SK-N-SH (cell line): ENCODE results near the gene BABAM2. TPM values are rescaled to one million over a fixed set of nuclear protein-coding genes. Genes with fewer than 3 reads are reported as not detected.

Experiments
- CTCF ChIA-PET: fragments of 300-600, 350-600 bp; formaldehyde crosslinking; extraction: SDS; loops from one replicate; lab custom pipeline; 2021; lab: Yijun Ruan, JAX
- POLR2A ChIA-PET: fragments of 350-600 bp; sonication (Branson Sonifier 250); formaldehyde crosslinking; extraction: SDS; loops from one replicate; lab custom pipeline; 2020; ENCODE audit warnings: antibody characterized with exemption, inconsistent platforms; lab: Yijun Ruan, JAX
- DNase-seq: peaks from one replicate; pipeline ENCODE4 v3.0.0; 2012
- H2AFZ ChIP-seq: fragments of 200-600 bp; sonication (generic); 2 replicates; pipeline ENCODE4 v1.8.1; 2016; ENCODE audit warnings: antibody characterized with exemption, mild to moderate bottlenecking, low read depth
- H3F3A ChIP-seq: fragments of 200-600 bp; sonication (generic); replicated peaks from 2 replicates; pipeline ENCODE3; 2016; ENCODE audit warnings: antibody characterized with exemption, mild to moderate bottlenecking; ENCODE audit not compliant: insufficient read depth
- H3K27ac ChIP-seq, 2 experiments: fragments of 200-500 bp in 1 of 2; fragments of 200-600 bp in 1 of 2; sonication (Bioruptor generic) in 1 of 2; sonication (generic), shearing (Covaris generic) in 1 of 2; 2 replicates each; pipeline versions ENCODE4 v1.5.1 to v1.6.1; 2014 to 2016; ENCODE audit warnings: low read depth in 2 of 2, inconsistent platforms in 1 of 2, low read length in 1 of 2, mild to moderate bottlenecking in 1 of 2, mixed read lengths in 1 of 2
- H3K27me3 ChIP-seq: fragments of 200-600 bp; sonication (generic), shearing (Covaris generic); 2 replicates; pipeline ENCODE4 v1.6.1; 2016; ENCODE audit warnings: mixed run types; ENCODE audit not compliant: insufficient read depth
- H3K36me3 ChIP-seq, 2 experiments: fragments of 200-500 bp in 1 of 2; fragments of 200-600 bp in 1 of 2; sonication (Bioruptor generic) in 1 of 2; sonication (generic) in 1 of 2; replicated peaks in 1 of 2; 2 replicates each; pipeline versions ENCODE3 to v1.5.1; 2014 to 2016; ENCODE audit warnings: low read length in 1 of 2, mild to moderate bottlenecking in 1 of 2; ENCODE audit not compliant: insufficient read depth in 2 of 2, control insufficient read depth in 1 of 2
- H3K4me1 ChIP-seq, 2 experiments: fragments of 200-500 bp in 1 of 2; fragments of 200-600 bp in 1 of 2; sonication (Bioruptor generic) in 1 of 2; sonication (generic), shearing (Covaris generic) in 1 of 2; 2 replicates each; pipeline versions ENCODE4 v1.5.1 to v1.6.1; 2014 to 2016; ENCODE audit warnings: low read depth in 1 of 2, low read length in 1 of 2, mixed run types in 1 of 2; ENCODE audit not compliant: insufficient read depth in 2 of 2, control insufficient read depth in 1 of 2
- H3K4me2 ChIP-seq: fragments of 200-600 bp; sonication (generic), shearing (Covaris generic); 2 replicates; pipeline ENCODE4 v1.6.1; 2017; ENCODE audit warnings: mixed run types
- H3K4me3 ChIP-seq, 2 experiments: fragments of 200-500 bp in 1 of 2; fragments of 200-600 bp in 1 of 2; sonication (Bioruptor generic) in 1 of 2; sonication (generic), shearing (Covaris generic) in 1 of 2; 2 replicates each; pipeline versions ENCODE4 v1.5.1 to v1.8.1; 2014 to 2016; ENCODE audit warnings: low read depth in 2 of 2, inconsistent platforms in 1 of 2, low read length in 1 of 2, mild to moderate bottlenecking in 1 of 2, mixed read lengths in 1 of 2, moderate library complexity in 1 of 2
- H3K79me2 ChIP-seq: fragments of 200-600 bp; sonication (generic); 2 replicates; pipeline ENCODE4 v1.8.1; 2017; ENCODE audit warnings: mild to moderate bottlenecking; ENCODE audit not compliant: insufficient read depth
- H3K9ac ChIP-seq: fragments of 200-600 bp; sonication (generic); 2 replicates; pipeline ENCODE4 v1.6.1; 2017; ENCODE audit warnings: mixed run types
- H3K9me2 ChIP-seq: fragments of 200-600 bp; sonication (generic); 2 replicates; pipeline ENCODE4 v1.6.1; 2017; ENCODE audit warnings: mixed run types
- H3K9me3 ChIP-seq: fragments of 200-600 bp; sonication (generic); 2 replicates; pipeline ENCODE4 v1.6.1; 2017; ENCODE audit warnings: mixed run types, mild to moderate bottlenecking, moderate library complexity
- H4K20me1 ChIP-seq: fragments of 200-600 bp; sonication (generic); 2 replicates; pipeline ENCODE4 v1.6.1; 2017; ENCODE audit warnings: mild to moderate bottlenecking, mixed run types; ENCODE audit not compliant: insufficient read depth
- CTCF ChIP-seq: fragments of 200-600 bp; sonication (generic); IDR thresholded peaks from 2 replicates; pipeline ENCODE4 v1.6.1; 2017; ENCODE audit warnings: antibody characterized with exemption, mild to moderate bottlenecking, moderate library complexity
- EZH2phosphoT487 ChIP-seq: fragments of 200-600 bp; sonication (generic); IDR thresholded peaks from 2 replicates; pipeline ENCODE4 v1.6.1; 2017; ENCODE audit warnings: low read depth, mixed run types, mild to moderate bottlenecking, antibody characterized with exemption, moderate library complexity, borderline replicate concordance
- FOSL2 ChIP-seq: IDR thresholded peaks from 2 replicates; pipeline ENCODE4 v1.4.0; 2012; ENCODE audit warnings: low read depth, mild to moderate bottlenecking, moderate library complexity, borderline replicate concordance
- FOXJ3 ChIP-seq: sonication (generic); formaldehyde crosslinking; IDR thresholded peaks from 2 replicates; pipeline ENCODE4 v1.5.1; 2020; ENCODE audit warnings: mild to moderate bottlenecking, missing genetic modification reagents
- FOXM1 ChIP-seq: IDR thresholded peaks from 2 replicates; pipeline ENCODE4 v1.4.0; 2012; ENCODE audit warnings: low read depth, mild to moderate bottlenecking
- JUND ChIP-seq: IDR thresholded peaks from 2 replicates; pipeline ENCODE4 v1.4.0; 2012
- MEF2A ChIP-seq: IDR thresholded peaks from 2 replicates; pipeline ENCODE4 v1.4.0; 2012; ENCODE audit warnings: low read depth, borderline replicate concordance
- NFIC ChIP-seq: IDR thresholded peaks from 2 replicates; pipeline ENCODE4 v1.4.0; 2012; ENCODE audit warnings: borderline replicate concordance
- PBX3 ChIP-seq: IDR thresholded peaks from 2 replicates; pipeline ENCODE4; 2012
- RAD21 ChIP-seq: IDR thresholded peaks from 2 replicates; pipeline ENCODE4 v1.6.1; 2012; ENCODE audit warnings: mild to moderate bottlenecking, low read length
- RXRA ChIP-seq: IDR thresholded peaks from 2 replicates; pipeline ENCODE4 v1.4.0; 2012; ENCODE audit warnings: low read depth, mild to moderate bottlenecking, borderline replicate concordance
- TCF12 ChIP-seq: IDR thresholded peaks from 2 replicates; pipeline ENCODE4 v1.4.0; 2012
- TEAD4 ChIP-seq: IDR thresholded peaks from 2 replicates; pipeline ENCODE4 v1.4.0; 2012; ENCODE audit warnings: mild to moderate bottlenecking, borderline replicate concordance; ENCODE audit not compliant: insufficient read depth
- WGBS: methylation state at CpG from one replicate; pipeline ENCODE4 v1.1.6; 2017; ENCODE audit warnings: low lambda C conversion rate; 5-methylcytosine and 5-hydroxymethylcytosine counted together
- polyA plus RNA-seq, 3 experiments: library from polyadenylated mRNA; depleted of rRNA; stranded (reverse); fragments of >200 nt; gene quantifications; 2 replicates each; pipeline ENCODE4 v1.2.3, GENCODE V29; 2012
- TF ChIP-seq, protein P1 (sequence below): fragments of 150-350 bp; IDR thresholded peaks from 2 replicates; pipeline ENCODE4 v1.6.1; 2017; ENCODE audit warnings: antibody characterized with exemption, low read length, low read depth, borderline replicate concordance

The BABAM2 gene
- polyA plus RNA-seq, 1 of the 3 experiments (the other 2 are of a cell fraction): 34.0 TPM

DNA sequence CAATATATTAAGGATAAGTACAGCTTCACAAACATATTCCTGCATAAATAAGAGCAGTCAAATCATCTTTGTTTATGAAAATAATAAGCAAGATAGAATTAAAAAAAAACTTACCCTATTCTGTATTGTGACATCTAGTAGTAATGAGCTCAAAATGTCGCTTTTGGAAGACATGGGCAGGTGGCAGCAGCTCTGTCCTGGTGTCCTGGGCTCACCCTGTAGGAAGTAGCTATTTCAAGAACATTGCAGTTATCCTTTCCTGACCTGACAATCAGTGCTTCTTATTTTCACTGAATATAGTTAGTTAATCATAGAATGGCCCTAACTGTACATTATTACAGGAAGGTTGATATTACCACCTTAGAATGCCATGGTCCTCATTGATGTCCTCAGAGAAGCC lies 229.1 kb downstream of the BABAM2 start:
- DNase-seq: no peak
- WGBS: 85% methylated on average over 1 of the region's 1 CpG
- Histone ChIP-seq H3K4me1 (no peaks in the 10 kb centered on the region), H3K27me3 (no peaks in the 10 kb centered on the region), H3K9ac (no peak overlapping the region), H3K4me3 (no peak overlapping the region), H3K4me2 (no peak overlapping the region), H3F3A (no peaks in the 10 kb centered on the region), H4K20me1 (no peaks in the 10 kb centered on the region), H3K9me2 (no peaks in the 10 kb centered on the region; the same call in 1 of the 2 replicates), H2AFZ (no peak overlapping the region), H3K79me2 (no peaks in the 10 kb centered on the region), H3K9me3 (no peaks in the 10 kb centered on the region), H3K27ac (no peak overlapping the region), H3K36me3 (no peaks in the 10 kb centered on the region)
- CTCF ChIA-PET: interaction anchor here (1.2 to 1.5 kb wide), 2 partner anchors 12 to 43 kb away, joined by 3 to 4 read pairs; no protein-coding TSS in a partner anchor
- TF ChIP-seq EZH2phosphoT487: no peak
- POLR2A ChIA-PET: interaction anchor here (0.6 kb wide), 1 partner anchor 271 kb away, joined by 3 read pairs; no protein-coding TSS in a partner anchor

DNA sequence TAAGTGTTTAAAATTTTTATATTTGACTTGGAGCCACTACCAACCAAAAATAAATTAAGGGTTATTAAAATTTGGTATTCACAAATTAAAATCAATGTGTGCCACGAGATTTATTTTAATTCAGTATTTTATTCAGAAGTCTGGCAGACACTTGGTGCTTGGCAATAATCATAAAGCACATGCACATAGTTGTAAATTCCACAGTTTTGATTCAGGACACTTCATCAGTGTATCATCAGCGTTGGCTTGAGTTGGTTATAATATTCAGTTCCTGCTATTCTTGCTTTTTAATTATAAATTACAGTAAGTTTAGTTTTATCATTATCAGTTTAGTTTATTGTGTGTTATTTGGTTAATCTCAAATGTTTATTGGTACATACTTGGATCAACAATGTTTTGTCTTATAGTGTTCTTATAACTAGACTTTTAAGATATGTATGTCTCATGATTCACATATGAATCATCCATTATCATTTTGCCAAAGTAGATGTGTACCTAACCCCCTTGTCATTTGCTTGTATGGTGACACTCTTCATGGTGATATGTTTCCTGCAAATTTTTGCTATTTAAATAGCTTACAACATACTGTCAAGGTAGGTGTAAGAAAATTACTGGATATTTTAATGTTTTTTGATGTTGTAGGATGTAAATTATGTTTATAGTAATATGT lies 237.9 kb downstream of the BABAM2 start:
- H3K4me2 ChIP-seq: no peak overlapping the region
- no peak overlapping the region for H2AFZ ChIP-seq
- H3K27ac ChIP-seq: peak overlapping the region in 1 of 2 experiments; percentile 70; a peak in 1 of 4 replicates
- no peak overlapping the region for H3K9ac ChIP-seq
- no peaks in the 10 kb centered on the region for H3K27me3 ChIP-seq
- TF ChIP-seq JUND (peak; percentile 37; the same call in 1 of the 2 replicates), TCF12 (peak; percentile 42), FOSL2 (peak; percentile 42; the same call in 1 of the 2 replicates), MEF2A (no peak), RAD21 (no peak), NFIC (peak; percentile 7; the same call in 1 of the 2 replicates), FOXJ3 (CRISPR knock-in tag) (no peak)
- 31% methylated on average over 2 of the region's 2 CpGs for WGBS
- H3K4me1 ChIP-seq: peaks cover 0 to 18% of the 10 kb centered on the region in 2 experiments; a peak in 3 of 4 replicates
- ChIA-PET POLR2A (no interaction called here), CTCF (interaction anchor here (0.6 to 1.4 kb wide), 3 partner anchors 20 to 268 kb away, joined by 4 read pairs; no protein-coding TSS in a partner anchor)
- H4K20me1 ChIP-seq: no peaks in the 10 kb centered on the region
- H3K36me3 ChIP-seq: no peaks in the 10 kb centered on the region
- H3F3A ChIP-seq: peaks cover 20% of the 10 kb centered on the region
- H3K9me3 ChIP-seq: no peaks in the 10 kb centered on the region
- no peaks in the 10 kb centered on the region for H3K79me2 ChIP-seq
- no peak for DNase-seq
- H3K4me3 ChIP-seq: no peak overlapping the region
- H3K9me2 ChIP-seq: no peaks in the 10 kb centered on the region

GRCh38 chr2:28129955-28130695 lies 239.6 kb downstream of the BABAM2 start:
- H3K4me2 ChIP-seq: peak overlapping the region; percentile 9
- TF ChIP-seq NFIC: peak; percentile 51; the same call in 1 of the 2 replicates
- TF ChIP-seq JUND: peak; percentile 77
- no peak for TF ChIP-seq EZH2phosphoT487
- TF ChIP-seq FOXM1: peak; percentile 65; the same call in 1 of the 2 replicates
- TF ChIP-seq RXRA: peak; percentile 29; the same call in 1 of the 2 replicates
- no peak for TF ChIP-seq CTCF
- TF ChIP-seq, protein P1, sequence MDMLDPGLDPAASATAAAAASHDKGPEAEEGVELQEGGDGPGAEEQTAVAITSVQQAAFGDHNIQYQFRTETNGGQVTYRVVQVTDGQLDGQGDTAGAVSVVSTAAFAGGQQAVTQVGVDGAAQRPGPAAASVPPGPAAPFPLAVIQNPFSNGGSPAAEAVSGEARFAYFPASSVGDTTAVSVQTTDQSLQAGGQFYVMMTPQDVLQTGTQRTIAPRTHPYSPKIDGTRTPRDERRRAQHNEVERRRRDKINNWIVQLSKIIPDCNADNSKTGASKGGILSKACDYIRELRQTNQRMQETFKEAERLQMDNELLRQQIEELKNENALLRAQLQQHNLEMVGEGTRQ: no peak
- TF ChIP-seq FOSL2: peak; percentile 44; the same call in 1 of the 2 replicates
- TF ChIP-seq TEAD4: peak; percentile 50; the same call in 1 of the 2 replicates
- TF ChIP-seq TCF12: peak; percentile 89
- TF ChIP-seq PBX3: peak; percentile 89

More at GRCh38 chr2:28129955-28130695, 239.6 kb downstream of the BABAM2 start:
- Histone ChIP-seq H3F3A (peaks cover 20% of the 10 kb centered on the region), H3K4me1 (peaks cover 0 to 18% of the 10 kb centered on the region in 2 experiments; a peak in 3 of 4 replicates), H3K27me3 (no peaks in the 10 kb centered on the region), H2AFZ (no peak overlapping the region), H3K9ac (0 out of 2 replicates have a peak overlapping the region, but pooled peaks have one; percentile 2), H3K9me2 (no peaks in the 10 kb centered on the region), H3K36me3 (no peaks in the 10 kb centered on the region), H3K27ac (peak overlapping the region in 1 of 2 experiments; percentile 70; a peak in 2 of 4 replicates), H3K9me3 (no peaks in the 10 kb centered on the region), H3K79me2 (no peaks in the 10 kb centered on the region), H4K20me1 (no peaks in the 10 kb centered on the region), H3K4me3 (no peak overlapping the region)
- WGBS: 68% methylated on average over 4 of the region's 4 CpGs
- CTCF ChIA-PET: interaction anchor here (1.4 kb wide), 1 partner anchor 266 kb away, joined by 4 read pairs; no protein-coding TSS in a partner anchor
- POLR2A ChIA-PET: no interaction called here
- DNase-seq: no peak
